ENCODE data around the gene ZBTB46.
"Not testable (repeated sequence)": the region's sequence is repeated elsewhere in the genome, so short reads cannot be mapped to it uniquely, and the experiment has no call there.

The ZBTB46 gene, protein sequence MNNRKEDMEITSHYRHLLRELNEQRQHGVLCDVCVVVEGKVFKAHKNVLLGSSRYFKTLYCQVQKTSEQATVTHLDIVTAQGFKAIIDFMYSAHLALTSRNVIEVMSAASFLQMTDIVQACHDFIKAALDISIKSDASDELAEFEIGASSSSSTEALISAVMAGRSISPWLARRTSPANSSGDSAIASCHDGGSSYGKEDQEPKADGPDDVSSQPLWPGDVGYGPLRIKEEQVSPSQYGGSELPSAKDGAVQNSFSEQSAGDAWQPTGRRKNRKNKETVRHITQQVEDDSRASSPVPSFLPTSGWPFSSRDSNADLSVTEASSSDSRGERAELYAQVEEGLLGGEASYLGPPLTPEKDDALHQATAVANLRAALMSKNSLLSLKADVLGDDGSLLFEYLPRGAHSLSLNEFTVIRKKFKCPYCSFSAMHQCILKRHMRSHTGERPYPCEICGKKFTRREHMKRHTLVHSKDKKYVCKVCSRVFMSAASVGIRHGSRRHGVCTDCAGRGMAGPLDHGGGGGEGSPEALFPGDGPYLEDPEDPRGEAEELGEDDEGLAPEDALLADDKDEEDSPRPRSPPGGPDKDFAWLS

GRCh38 chr20:63830841-63831588 lies at the start of gene ZBTB46:
TSS of gene ZBTB46 (minus strand) at chr20:63831264. CDS start at chr20:63790757, 40,507 bp downstream.
- no peak for DNase-seq

DNA sequence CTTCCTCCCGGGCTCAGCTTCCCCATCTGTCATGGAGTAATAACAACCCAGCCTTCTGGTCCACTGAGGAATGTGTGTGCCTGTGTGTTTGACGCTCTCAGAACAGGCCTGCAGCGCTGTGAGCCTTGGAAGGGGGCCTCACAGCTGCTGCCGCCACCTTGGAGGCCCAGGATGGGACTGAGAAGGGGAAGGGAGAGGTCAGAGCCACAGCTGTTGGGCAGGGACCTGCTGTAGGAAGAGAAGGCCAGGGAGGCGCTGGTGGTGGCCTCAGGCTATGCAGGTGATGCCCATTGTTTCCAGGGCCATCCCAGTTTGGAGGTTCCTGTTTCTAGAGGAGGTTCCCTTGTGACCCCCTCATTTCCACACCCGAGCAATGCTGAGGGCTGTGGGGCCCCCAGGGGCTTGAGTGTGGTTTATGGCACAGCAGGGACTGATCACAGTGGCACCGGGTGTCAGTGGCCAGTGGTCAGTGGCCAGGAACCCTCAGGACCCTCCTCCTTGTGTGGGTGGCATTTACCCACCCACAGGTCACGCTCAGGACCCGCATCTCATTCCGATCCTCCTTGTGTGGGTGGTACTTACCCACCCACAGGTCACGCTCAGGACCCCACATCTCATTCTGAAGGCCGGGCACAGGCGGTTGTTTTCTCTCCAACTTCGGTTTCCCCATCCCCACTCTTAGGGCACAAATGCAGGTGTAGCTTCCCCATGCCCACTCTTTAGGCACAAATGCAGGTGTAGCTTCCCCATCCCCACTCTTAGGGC lies 48.0 kb upstream of the ZBTB46 start:
- DNase-seq, result no peak

DNA sequence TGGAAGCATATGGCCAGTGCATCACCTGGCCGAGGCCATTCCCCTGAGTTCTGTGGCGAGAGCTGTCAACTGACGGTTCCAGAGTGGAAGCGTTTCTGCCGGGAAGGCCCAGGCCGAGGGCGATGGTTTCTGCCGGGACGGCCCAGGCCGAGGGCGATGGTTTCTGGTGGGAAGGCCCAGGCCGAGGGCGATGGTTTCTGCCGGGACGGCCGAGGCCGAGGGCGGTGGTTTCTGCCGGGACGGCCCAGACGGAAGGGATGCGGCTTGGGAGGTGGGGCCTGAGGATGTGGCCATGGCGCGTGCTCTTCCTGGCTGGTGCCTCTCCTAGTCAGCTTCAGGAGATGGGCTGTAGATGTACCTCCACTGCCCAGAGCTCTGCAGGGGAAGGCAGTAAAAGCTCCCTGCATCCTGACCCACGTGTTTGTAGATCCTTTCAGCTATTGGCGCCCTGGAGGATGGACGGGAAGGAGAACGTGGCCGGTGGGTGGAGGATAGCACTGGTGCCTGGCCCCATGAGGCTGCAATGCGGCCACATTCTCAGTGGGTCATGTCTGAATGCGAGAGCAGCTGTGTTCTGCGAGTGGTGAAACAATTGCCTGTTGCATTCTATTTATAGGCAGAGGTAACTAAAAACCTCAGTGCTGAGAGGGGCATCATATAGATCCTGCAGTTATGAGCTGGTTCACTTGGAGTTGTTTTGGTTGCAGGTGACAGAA lies 46.8 kb upstream of the ZBTB46 start:
- no peak for DNase-seq

DNA sequence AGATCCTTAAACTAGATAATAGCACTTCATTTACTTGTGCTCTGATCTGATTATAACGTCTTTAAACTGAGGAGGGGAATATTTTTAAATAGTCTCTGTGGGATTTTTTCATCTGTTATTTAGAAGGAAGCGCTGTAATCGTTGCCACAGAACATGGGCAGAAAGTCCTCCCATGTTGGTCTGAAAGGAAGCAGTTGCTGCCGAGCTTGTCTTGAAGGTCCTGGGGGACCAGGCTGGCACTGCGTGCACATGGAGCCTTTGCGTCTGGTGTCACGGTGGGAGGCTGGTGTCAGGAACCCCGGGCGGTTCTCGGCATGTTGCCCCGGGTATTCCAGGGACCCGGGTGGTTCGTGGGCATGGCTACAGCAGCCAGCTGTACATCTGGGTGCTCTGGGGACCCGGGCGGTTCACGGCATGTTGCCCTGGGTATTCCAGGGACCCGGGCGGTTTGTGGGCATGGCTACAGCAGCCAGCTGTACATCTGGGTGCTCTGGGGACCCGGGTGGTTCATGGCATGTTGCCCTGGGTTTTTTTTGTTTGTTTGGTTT lies 45.5 kb upstream of the ZBTB46 start:
- DNase-seq, result no peak

- DNase-seq, result not testable (repeated sequence)
Observed at GRCh38 chr20:63874241-63874640, 43.2 kb upstream of the ZBTB46 start.

GRCh38 chr20:63873477-63873971 lies 42.5 kb upstream of the ZBTB46 start:
- DNase-seq, result no peak

- no peak for DNase-seq
Observed at GRCh38 chr20:63868264-63868663, 37.2 kb upstream of the ZBTB46 start.

- DNase-seq, result not testable (repeated sequence)
Observed at GRCh38 chr20:63867042-63867441, 36.0 kb upstream of the ZBTB46 start.

DNA sequence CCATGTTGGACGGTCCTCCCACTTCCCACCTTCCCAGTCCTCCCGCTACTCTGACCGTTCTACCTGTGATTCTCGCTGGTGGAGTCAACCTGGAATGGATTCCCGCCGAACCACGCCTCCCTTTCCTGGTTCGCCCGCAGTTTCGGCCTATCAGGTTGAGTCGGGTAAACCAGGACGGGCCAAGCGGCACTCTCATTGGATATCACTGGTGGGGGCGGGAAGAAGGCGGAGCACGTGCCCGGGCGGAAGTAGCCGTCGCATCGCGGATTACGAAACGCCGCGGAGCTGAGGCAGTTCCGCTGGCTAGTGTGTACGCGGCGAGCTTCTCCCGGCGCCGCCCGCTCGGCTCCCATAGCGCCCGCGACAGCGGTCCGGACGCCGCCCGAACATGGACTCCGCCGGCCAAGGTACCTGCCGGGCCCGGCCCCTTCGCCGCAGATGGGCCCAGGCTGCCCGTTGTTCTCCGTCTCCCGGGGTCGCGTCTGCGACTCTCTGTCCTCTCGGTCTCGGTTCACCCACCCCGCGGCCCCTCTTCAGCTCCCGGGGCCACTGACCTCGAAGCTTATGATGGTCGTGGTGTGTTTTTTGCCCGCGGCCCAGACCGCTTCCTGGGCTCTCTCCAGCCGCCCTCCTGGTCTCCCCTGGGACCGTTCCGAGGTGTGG lies 34.0 kb upstream of the ZBTB46 start, which contains the start of gene TPD52L2:
TPD52L2 (plus strand) TSS at position 293 of the 663 bp plus-strand sequence; CDS start at position 389, 96 bp downstream.
- peak; percentile 98 for DNase-seq

- DNase-seq, result no peak
Observed at GRCh38 chr20:63864545-63864977, 33.5 kb upstream of the ZBTB46 start.

GRCh38 chr20:63863798-63864544 lies 32.9 kb upstream of the ZBTB46 start:
- DNase-seq, result peak; percentile 82

GRCh38 chr20:63863021-63863797 lies 32.1 kb upstream of the ZBTB46 start:
- no peak for DNase-seq

GRCh38 chr20:63861981-63862901 lies 31.2 kb upstream of the ZBTB46 start:
- DNase-seq, result no peak

DNA sequence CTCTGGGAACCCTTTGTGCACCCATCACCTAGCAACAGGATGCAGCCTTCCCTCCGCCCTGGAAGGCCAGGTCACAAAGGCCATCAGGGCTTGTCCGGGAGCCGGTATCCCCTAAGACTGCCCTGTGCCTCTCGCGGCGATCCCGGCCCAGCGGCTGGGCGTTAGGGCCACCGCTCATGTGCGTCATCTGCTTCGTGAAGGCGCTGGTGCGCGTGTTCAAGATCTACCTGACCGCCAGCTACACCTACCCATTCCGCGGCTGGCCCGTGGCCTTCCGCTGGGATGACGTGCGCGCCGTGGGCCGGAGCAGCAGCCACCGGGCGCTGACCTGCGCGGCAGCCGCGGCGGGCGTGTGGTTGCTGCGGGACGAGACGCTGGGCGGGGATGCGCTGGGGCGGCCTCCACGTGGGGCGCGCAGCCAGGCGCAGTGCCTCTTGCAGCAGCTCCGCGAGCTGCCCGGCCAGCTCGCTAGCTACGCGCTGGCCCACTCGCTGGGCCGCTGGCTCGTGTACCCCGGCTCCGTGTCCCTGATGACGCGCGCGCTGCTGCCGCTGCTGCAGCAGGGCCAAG lies 30.4 kb upstream of the ZBTB46 start, which contains the start of gene ABHD16B:
ABHD16B (plus strand) TSS at position 134 of the 570 bp plus-strand sequence; CDS start at position 177, 43 bp downstream.
- DNase-seq, result no peak

DNA sequence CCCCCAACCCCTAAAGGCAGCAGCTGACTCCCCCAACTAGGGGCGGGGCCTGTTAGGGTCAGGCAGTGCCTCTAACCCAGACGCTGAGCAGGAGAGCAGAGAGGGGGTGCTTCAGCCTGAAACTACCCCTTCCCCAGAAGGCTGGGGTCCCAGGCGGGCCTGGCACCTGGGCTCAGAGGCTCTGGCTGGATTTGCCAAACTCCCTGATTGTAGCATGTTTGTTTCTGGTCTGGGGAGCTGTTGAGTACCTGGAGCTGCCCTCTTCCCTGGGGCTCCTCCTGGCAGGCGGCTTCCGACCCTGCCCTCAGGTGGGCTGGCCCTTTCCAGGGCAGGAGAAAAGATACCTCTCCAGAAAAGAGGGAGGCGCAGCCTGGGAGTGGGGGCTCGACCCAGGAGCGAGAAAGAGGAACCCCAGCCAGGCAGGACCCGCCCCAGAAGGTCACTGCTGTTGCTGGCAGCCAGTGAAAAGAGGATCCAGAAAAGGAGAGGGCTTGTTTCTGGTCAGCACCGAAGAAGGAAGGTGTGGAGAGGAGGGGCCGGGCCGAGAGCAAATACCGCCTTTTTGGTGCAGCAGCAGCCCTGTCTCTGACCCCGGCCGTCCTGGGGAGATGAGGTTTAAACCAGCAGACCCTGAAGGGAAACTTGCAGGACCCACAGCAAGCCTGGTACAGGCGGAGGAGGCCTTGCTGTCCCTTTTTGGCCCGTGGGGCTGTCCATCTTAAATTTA lies 29.4 kb upstream of the ZBTB46 start:
- no peak for DNase-seq

- no peak for DNase-seq
Observed at GRCh38 chr20:63859166-63859699, 28.2 kb upstream of the ZBTB46 start.

Data from right forelimb (tissue), 1 donor.